ENCODE measurements around the gene ATP11A.
"Not testable (repeated sequence)": the region's sequence is repeated elsewhere in the genome, so short reads cannot be mapped to it uniquely, and the experiment has no call there.

The ATP11A gene

GRCh38 chr13:112684071-112684845, 5.6 kb upstream of the ATP11A start:
- Histone ChIP-seq H3K27ac (no peak overlapping the region), H4K20me1 (ENCODE audit: insufficient read depth) (no peaks in the 10 kb centered on the region)
- no peak for TF ChIP-seq CTCF (conservative IDR thresholded peaks at IDR 0.05; ENCODE audit: low read depth, low read length)

GRCh38 chr13:112685189-112685805, 4.5 kb upstream of the ATP11A start:
- not testable (repeated sequence) for H3K27ac ChIP-seq; H3K4me3 ChIP-seq (IDR thresholded peaks at IDR 0.05; ENCODE audit: insufficient read depth, low read depth, low read length); H3K9ac ChIP-seq; H2AFZ ChIP-seq (ENCODE audit: low read depth); H3K36me3 ChIP-seq (ENCODE audit: insufficient read depth); H4K20me1 ChIP-seq (ENCODE audit: insufficient read depth); H3K4me1 ChIP-seq (ENCODE audit: low read depth, poor library complexity, severe bottlenecking); H3K27me3 ChIP-seq (ENCODE audit: insufficient read depth, low read depth); H3K79me2 ChIP-seq (ENCODE audit: insufficient read depth, low read depth); H3K4me2 ChIP-seq

More at GRCh38 chr13:112684071-112684845, 5.6 kb upstream of the ATP11A start:
- H3K27me3 ChIP-seq (ENCODE audit: insufficient read depth, low read depth): no peaks in the 10 kb centered on the region
- no peaks in the 10 kb centered on the region for H3K79me2 ChIP-seq (ENCODE audit: insufficient read depth, low read depth)
- H3K4me1 ChIP-seq (ENCODE audit: low read depth, poor library complexity, severe bottlenecking): no peaks in the 10 kb centered on the region
- H3K4me3 ChIP-seq (IDR thresholded peaks at IDR 0.05; ENCODE audit: insufficient read depth, low read depth, low read length): no peak overlapping the region
- no peak overlapping the region for H3K4me2 ChIP-seq
- H3K9ac ChIP-seq: no peak overlapping the region
- H2AFZ ChIP-seq (ENCODE audit: low read depth): no peak overlapping the region
- H3K36me3 ChIP-seq (ENCODE audit: insufficient read depth): no peaks in the 10 kb centered on the region

GRCh38 chr13:112685896-112686295, 3.9 kb upstream of the ATP11A start:
- Histone ChIP-seq H3K27me3 (ENCODE audit: insufficient read depth, low read depth) (no peaks in the 10 kb centered on the region), H3K27ac (no peak overlapping the region), H3K9ac (no peak overlapping the region), H2AFZ (ENCODE audit: low read depth) (no peak overlapping the region), H3K79me2 (ENCODE audit: insufficient read depth, low read depth) (no peaks in the 10 kb centered on the region), H4K20me1 (ENCODE audit: insufficient read depth) (no peaks in the 10 kb centered on the region), H3K36me3 (ENCODE audit: insufficient read depth) (no peaks in the 10 kb centered on the region), H3K4me2 (no peak overlapping the region), H3K4me1 (ENCODE audit: low read depth, poor library complexity, severe bottlenecking) (no peaks in the 10 kb centered on the region), H3K4me3 (IDR thresholded peaks at IDR 0.05; ENCODE audit: insufficient read depth, low read depth, low read length) (no peak overlapping the region)
- TF ChIP-seq CTCF (conservative IDR thresholded peaks at IDR 0.05; ENCODE audit: low read depth, low read length): no peak

GRCh38 chr13:112686364-112686763, 3.5 kb upstream of the ATP11A start:
- no peak for TF ChIP-seq CTCF (conservative IDR thresholded peaks at IDR 0.05; ENCODE audit: low read depth, low read length)
- H3K79me2 ChIP-seq (ENCODE audit: insufficient read depth, low read depth): no peaks in the 10 kb centered on the region

GRCh38 chr13:112686987-112687386, 2.9 kb upstream of the ATP11A start:
- Histone ChIP-seq H3K79me2 (ENCODE audit: insufficient read depth, low read depth) (peaks cover 6% of the 10 kb centered on the region), H3K9ac (no peak overlapping the region), H3K27ac (no peak overlapping the region), H3K4me2 (no peak overlapping the region), H3K27me3 (ENCODE audit: insufficient read depth, low read depth) (no peaks in the 10 kb centered on the region), H3K4me1 (ENCODE audit: low read depth, poor library complexity, severe bottlenecking) (no peaks in the 10 kb centered on the region), H3K36me3 (ENCODE audit: insufficient read depth) (no peaks in the 10 kb centered on the region), H4K20me1 (ENCODE audit: insufficient read depth) (no peaks in the 10 kb centered on the region), H2AFZ (ENCODE audit: low read depth) (no peak overlapping the region), H3K4me3 (IDR thresholded peaks at IDR 0.05; ENCODE audit: insufficient read depth, low read depth, low read length) (no peak overlapping the region)
- no peak for TF ChIP-seq CTCF (conservative IDR thresholded peaks at IDR 0.05; ENCODE audit: low read depth, low read length)

More at GRCh38 chr13:112686364-112686763, 3.5 kb upstream of the ATP11A start:
- Histone ChIP-seq H3K27ac (no peak overlapping the region), H2AFZ (ENCODE audit: low read depth) (no peak overlapping the region), H4K20me1 (ENCODE audit: insufficient read depth) (no peaks in the 10 kb centered on the region), H3K4me2 (no peak overlapping the region), H3K4me1 (ENCODE audit: low read depth, poor library complexity, severe bottlenecking) (no peaks in the 10 kb centered on the region), H3K9ac (no peak overlapping the region), H3K36me3 (ENCODE audit: insufficient read depth) (no peaks in the 10 kb centered on the region), H3K4me3 (IDR thresholded peaks at IDR 0.05; ENCODE audit: insufficient read depth, low read depth, low read length) (no peak overlapping the region), H3K27me3 (ENCODE audit: insufficient read depth, low read depth) (no peaks in the 10 kb centered on the region)
